Activated CD4-positive, CD25-positive, alpha-beta regulatory T cell (primary cell): ENCODE results near the gene STMND1.

Experiments used
- DNase-seq, 4 experiments: peaks; one replicate each; lab custom pipeline; 2025; lab: John Stamatoyannopoulos, UW

The STMND1 gene

DNA sequence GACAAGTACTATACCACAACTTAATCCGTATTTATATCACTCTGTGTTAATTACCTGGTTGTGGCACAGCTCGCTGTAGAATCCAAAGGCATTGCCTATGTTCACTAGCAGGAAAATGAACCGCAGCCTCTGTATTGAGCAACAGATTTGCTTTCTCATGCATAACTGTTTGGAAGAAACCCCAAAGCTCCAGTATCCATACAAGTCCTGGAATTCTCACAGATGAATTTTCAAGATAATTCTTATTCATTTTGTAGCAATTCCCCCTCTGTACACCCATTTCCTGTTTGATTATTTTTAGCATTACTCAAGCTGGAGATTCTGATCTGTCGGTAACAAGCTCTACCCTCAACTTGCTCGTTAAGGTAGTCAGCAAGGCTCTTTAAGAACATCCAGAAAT lies 63.5 kb downstream of the STMND1 start:
- DNase-seq = no peak

DNA sequence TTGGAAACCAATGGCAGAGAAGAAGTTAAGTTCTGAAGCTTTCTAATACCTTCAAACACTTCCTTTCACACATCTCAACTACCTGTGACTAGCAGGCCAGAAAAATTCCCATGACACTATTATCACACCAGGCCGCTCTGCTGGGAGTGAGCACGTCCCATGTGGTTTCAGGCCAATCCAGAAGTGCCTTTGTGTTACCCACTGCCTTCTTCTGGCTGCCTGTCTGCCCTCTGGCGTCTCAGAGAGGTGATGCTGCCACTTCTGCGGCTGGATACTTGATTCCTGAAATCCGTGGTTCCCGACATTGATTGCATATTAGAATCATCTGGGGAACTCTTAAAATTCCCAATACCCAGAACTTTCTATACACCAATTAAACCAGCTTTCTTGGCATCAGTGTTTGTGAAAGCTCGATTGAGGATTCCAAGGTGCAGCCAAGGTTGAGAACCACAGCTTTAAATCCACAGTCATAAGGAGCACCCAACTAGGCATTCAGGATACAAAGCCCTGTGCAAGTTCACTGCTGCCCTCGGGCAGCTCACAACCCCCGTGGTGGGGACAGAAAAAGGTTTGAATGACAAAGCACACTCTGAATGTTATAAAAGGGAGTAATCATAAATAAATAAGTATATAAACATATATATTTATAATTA lies 65.6 kb downstream of the STMND1 start:
- no peak for DNase-seq

DNA sequence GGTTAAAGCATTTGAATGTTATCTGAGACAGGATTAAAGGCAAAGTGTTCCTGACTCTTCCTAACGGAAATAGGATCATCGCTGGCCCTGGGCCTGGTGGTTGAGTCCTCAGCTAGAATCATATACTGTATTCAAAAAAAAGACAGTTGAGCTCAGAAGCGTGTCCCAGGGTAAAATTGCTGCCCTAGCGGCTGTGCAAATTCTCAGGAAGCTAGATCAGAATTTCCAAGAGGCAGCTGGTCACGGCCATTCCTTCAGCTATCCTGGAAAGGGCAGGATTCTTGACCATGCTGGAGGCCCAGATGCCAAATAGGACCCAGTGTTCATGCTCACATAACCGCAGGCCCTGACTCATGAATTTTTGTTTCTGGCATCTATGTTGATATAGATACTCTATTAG lies 67.4 kb downstream of the STMND1 start:
- DNase-seq = no peak

DNA sequence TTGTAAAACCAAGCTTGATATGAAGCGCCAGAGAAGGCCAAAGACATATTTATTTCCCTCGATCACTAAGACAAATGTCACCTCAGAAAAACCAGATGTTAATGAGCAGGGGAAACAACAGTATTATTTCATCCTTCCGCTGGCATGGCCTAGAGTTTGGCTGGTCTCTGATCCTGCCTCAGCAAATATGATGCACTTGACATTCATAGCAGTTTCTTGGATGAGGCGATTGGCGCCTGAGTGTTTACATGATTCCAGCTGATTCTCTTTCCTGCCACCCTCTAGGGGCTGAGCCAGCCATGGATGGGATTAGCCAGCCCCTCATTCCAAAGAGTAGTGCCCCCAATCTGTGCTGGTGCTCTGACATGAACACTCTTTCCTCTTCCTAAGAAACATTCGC lies 67.9 kb downstream of the STMND1 start:
- DNase-seq = no peak

DNA sequence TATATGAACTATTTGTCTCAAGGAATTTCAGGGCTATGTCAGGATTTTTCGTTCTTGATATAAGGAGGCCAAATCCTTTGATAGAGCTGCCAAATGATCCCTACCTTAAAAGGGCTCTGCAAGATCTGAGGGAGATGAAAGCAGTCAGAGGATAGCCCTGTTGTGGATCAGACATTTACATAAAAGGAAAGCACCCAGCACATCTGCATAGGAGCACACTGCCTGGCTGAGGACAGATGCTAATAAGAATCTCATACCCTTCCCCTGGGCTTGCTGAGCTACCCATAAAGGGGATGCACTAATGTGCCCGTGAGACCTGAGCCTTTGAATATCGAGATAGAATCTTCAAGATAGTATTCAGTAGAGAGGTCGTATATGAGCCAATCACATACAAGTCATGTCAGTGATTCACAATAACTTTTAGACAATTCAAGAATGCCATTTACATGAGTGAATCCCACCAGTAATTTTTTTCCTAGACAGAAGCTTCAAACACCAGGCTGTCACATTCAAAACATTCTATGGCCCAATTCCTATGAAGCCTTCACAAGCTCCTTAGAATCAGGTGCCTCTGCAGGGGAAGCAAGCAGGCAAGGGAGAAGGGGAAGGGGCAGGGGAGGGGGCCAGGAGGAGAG lies 71.1 kb downstream of the STMND1 start:
- no peak for DNase-seq

DNA sequence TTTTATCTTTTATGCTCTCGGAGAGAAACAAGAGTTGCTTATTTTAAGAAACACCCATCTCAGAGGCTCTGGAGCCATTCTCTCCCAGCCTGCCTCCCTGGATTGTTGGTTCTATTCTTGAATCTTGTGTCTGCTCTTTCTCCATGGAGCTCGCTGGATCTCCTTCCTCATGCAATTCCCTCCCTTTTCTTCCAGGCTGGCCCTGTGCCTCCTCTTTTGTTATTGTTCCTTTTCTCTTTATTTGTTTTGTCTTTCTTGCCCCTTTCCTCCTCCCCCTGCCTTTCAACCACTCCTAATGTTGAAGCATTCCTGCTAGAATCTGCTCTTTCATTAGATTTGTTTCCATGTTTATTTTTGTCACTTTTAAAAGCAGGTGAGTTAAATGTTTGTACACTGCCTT lies 76.5 kb downstream of the STMND1 start:
- DNase-seq = no peak

DNA sequence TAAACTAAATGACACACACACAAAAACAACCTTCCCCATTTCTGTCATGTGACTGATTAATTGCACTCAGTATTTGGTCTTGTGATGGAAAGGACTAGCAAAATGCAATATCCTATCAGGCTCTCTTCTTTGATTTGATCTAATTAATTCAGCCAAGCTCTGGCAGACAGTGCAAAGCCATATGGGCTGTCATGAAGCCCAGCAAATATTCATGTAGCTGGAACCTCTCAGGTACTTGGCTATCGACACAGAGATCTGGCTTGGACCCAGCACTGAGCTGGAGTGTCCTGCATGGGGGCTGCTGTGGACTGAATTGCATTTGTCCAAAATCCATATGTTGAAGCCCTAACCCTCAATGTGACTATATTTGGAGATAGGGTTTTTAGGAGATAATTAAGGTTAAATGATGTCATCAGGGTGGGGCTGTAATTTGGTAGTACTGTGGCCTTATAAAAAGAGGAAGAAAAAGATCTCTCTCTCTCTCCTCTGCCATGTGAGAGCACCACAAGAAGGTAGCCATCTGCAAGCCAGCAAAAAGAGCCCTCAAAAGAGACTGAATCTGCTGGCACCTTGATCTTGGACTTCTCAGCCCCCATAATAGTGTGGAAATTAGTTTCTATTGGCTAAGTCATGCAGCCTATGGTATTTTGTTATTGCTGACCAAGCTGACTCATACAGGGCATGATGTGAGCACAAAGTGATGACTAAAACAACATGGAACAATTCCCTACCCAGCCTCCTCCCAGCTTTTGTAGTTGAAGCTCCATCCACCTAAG lies 77.1 kb downstream of the STMND1 start:
- DNase-seq = no peak

DNA sequence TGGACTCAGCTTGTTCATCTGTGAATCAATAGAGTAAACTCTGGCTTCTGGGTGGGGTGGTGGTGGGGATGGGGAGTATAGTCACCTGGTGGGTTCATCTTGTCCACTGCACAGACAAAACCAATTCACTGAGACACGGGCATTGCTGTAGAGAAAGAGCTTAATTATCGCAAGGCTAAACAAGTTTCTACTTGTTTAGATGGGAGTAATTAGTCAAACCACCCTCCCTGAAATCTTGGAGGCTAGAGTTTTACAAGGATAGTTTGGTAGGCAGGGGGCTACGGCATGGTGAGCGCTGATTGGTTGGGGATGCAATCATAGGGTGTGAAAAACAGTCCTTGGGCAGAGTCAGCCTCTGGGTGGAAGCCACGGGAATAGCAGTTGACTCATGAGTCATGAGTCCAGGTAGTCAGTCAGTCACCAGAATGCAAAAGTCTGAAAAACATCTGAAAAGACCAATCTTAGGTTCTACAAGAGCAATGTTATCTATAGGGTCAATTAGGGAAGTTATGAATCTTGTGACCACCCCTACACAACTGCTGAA lies 77.8 kb downstream of the STMND1 start:
- no peak for DNase-seq
